ENCODE results near the gene SLC25A51. TPM values are rescaled to one million over a fixed set of nuclear protein-coding genes. Genes with fewer than 3 reads are reported as not detected.
"Not testable (repeated sequence)": the region's sequence is repeated elsewhere in the genome, so short reads cannot be mapped to it uniquely, and the experiment has no call there.

SLC25A51 gene
- total RNA-seq, 6 experiments from 2014 or later: 29.1 to 35.0 (median 32.9) TPM

- TF ChIP-seq CTCF (IDR thresholded peaks at IDR 0.05): no peak
- Mint-ChIP-seq H3K9me3 (no peaks in the 10 kb centered on the region), H3K4me3 (no peak overlapping the region)
Measured at GRCh38 chr9:37914154-37914551, 10.2 kb upstream of the SLC25A51 start.

GRCh38 chr9:37913480-37914153 is 9.7 kb upstream of the SLC25A51 start:
- H3K27me3 Mint-ChIP-seq (ENCODE audit: insufficient read depth): peaks cover 19% of the 10 kb centered on the region
- no peak overlapping the region; the same call in 1 of the 2 replicates for H3K4me3 Mint-ChIP-seq
- no peaks in the 10 kb centered on the region for H3K9me3 Mint-ChIP-seq
- peaks cover 5% of the 10 kb centered on the region; the same call in 1 of the 2 replicates for H3K36me3 Mint-ChIP-seq (ENCODE audit: low read depth)
- TF ChIP-seq CTCF (IDR thresholded peaks at IDR 0.05): peak; percentile 98
- H3K4me1 Mint-ChIP-seq (ENCODE audit: low read depth): peaks cover 14% of the 10 kb centered on the region
- peak overlapping the region; percentile 10 for H3K27ac Mint-ChIP-seq
- peak; percentile 73 for DNase-seq

More at GRCh38 chr9:37914154-37914551, 10.2 kb upstream of the SLC25A51 start:
- Mint-ChIP-seq H3K4me1 (ENCODE audit: low read depth) (peaks cover 9% of the 10 kb centered on the region), H3K36me3 (ENCODE audit: low read depth) (peaks cover 5% of the 10 kb centered on the region; the same call in 1 of the 2 replicates), H3K27me3 (ENCODE audit: insufficient read depth) (peaks cover 19% of the 10 kb centered on the region), H3K27ac (0 out of 2 replicates have a peak overlapping the region, but pooled peaks have one; percentile 10)
- no peak for DNase-seq

GRCh38 chr9:37911271-37911681 is 7.3 kb upstream of the SLC25A51 start:
- peaks cover 5% of the 10 kb centered on the region; the same call in 1 of the 2 replicates for H3K36me3 Mint-ChIP-seq (ENCODE audit: low read depth)
- H3K27me3 Mint-ChIP-seq (ENCODE audit: insufficient read depth): peaks cover 13% of the 10 kb centered on the region
- H3K4me3 Mint-ChIP-seq: no peak overlapping the region
- no peak for TF ChIP-seq CTCF (IDR thresholded peaks at IDR 0.05)
- DNase-seq: no peak
- H3K4me1 Mint-ChIP-seq (ENCODE audit: low read depth): peaks cover 20% of the 10 kb centered on the region
- H3K27ac Mint-ChIP-seq: no peak overlapping the region
- H3K9me3 Mint-ChIP-seq: no peaks in the 10 kb centered on the region

- Mint-ChIP-seq H3K4me1 (ENCODE audit: low read depth) (peaks cover 21% of the 10 kb centered on the region), H3K9me3 (no peaks in the 10 kb centered on the region), H3K27me3 (ENCODE audit: insufficient read depth) (peaks cover 11% of the 10 kb centered on the region), H3K36me3 (ENCODE audit: low read depth) (peaks cover 5% of the 10 kb centered on the region; the same call in 1 of the 2 replicates), H3K27ac (no peak overlapping the region), H3K4me3 (no peak overlapping the region)
- TF ChIP-seq CTCF (IDR thresholded peaks at IDR 0.05): no peak
- no peak for DNase-seq
Measured at GRCh38 chr9:37910271-37910670, 6.3 kb upstream of the SLC25A51 start.

GRCh38 chr9:37909836-37910235 is 5.9 kb upstream of the SLC25A51 start:
- not testable (repeated sequence) for H3K27ac Mint-ChIP-seq; H3K4me3 Mint-ChIP-seq; H3K36me3 Mint-ChIP-seq (ENCODE audit: low read depth); H3K9me3 Mint-ChIP-seq; DNase-seq
- H3K4me1 Mint-ChIP-seq (ENCODE audit: low read depth): peaks cover 25% of the 10 kb centered on the region
- peaks cover 11% of the 10 kb centered on the region for H3K27me3 Mint-ChIP-seq (ENCODE audit: insufficient read depth)

- H3K36me3 Mint-ChIP-seq (ENCODE audit: low read depth): peaks cover 5% of the 10 kb centered on the region
- peaks cover 13% of the 10 kb centered on the region for H3K27me3 Mint-ChIP-seq (ENCODE audit: insufficient read depth)
- TF ChIP-seq CTCF (IDR thresholded peaks at IDR 0.05): peak; percentile 15; the same call in 1 of the 2 replicates
- no peaks in the 10 kb centered on the region for H3K9me3 Mint-ChIP-seq
- H3K4me3 Mint-ChIP-seq: no peak overlapping the region
- peaks cover 30% of the 10 kb centered on the region for H3K4me1 Mint-ChIP-seq (ENCODE audit: low read depth)
- DNase-seq: no peak
- no peak overlapping the region for H3K27ac Mint-ChIP-seq
Measured at GRCh38 chr9:37909326-37909725, 5.4 kb upstream of the SLC25A51 start.
